K562 (cell line): ENCODE results near the gene ACTR8. TPM values are rescaled to one million over a fixed set of nuclear protein-coding genes. Genes with fewer than 3 reads are reported as not detected.

ENCODE experiments used
- ATAC-seq: fragments of 200-7000 bp; cut with Tn5 transposase; 3 replicates; pipeline ENCODE4 v1.9.1; 2020; ENCODE audit warnings: moderate library complexity
- BruUV-seq: library from RNA; stranded (reverse); fragments of 400-500 nt; replicated peaks from 2 replicates; lab custom pipeline; 2021; lab: Mats Ljungman, UMichigan
- CTCF ChIA-PET: fragments of 300-600 bp; formaldehyde crosslinking; extraction: SDS; loops from one replicate; lab custom pipeline; 2021; ENCODE audit warnings: low intra/inter-chr PET ratio; lab: Yijun Ruan, JAX
- POLR2A ChIA-PET: fragments of 300-600, 350-650 bp; sonication (Branson Sonifier 250); formaldehyde crosslinking; extraction: SDS; loops from one replicate; lab custom pipeline; 2021; ENCODE audit warnings: antibody characterized with exemption, inconsistent platforms; lab: Yijun Ruan, JAX
- DNase-seq, 4 experiments: peaks; one replicate each; pipeline versions ENCODE4 v3.0.0 to v3.0.0-alpha.2; 2011 to 2018; ENCODE audit warnings: low spot score in 3 of 4, mixed read lengths in 3 of 4; ENCODE audit errors: extremely low read depth in 1 of 4
- FAIRE-seq: peaks from 2 replicates; lab custom pipeline; 2011; peaks lifted over from hg19 to GRCh38; lab: Jason Lieb, UNC
- H2AFZ ChIP-seq: 2 replicates; pipeline ENCODE4 v1.6.0; 2011; ENCODE audit warnings: low read depth, low read length, control low read depth, inconsistent platforms
- H3K27ac ChIP-seq: fragments of 200-600 bp; 3 replicates; pipeline ENCODE4 v1.8.0; 2011; ENCODE audit warnings: low read depth, mild to moderate bottlenecking, control low read depth, inconsistent platforms, low read length, moderate library complexity, mixed read lengths; ENCODE audit errors: extremely low read depth
- H3K27me3 ChIP-seq, 2 experiments: fragments of 300-600 bp in 1 of 2; 2 replicates in 1 of 2; 3 replicates in 1 of 2; pipeline versions ENCODE4 v1.6.0 to v1.8.0; 2011; ENCODE audit warnings: inconsistent platforms in 2 of 2, low read length in 2 of 2, mild to moderate bottlenecking in 1 of 2, mixed read lengths in 1 of 2, moderate library complexity in 1 of 2; ENCODE audit not compliant: control insufficient read depth in 2 of 2, insufficient read depth in 2 of 2
- H3K36me3 ChIP-seq: fragments of 300-600 bp; 3 replicates; pipeline ENCODE4 v1.8.0; 2011; ENCODE audit warnings: mild to moderate bottlenecking, low read length, inconsistent platforms; ENCODE audit not compliant: control insufficient read depth, insufficient read depth
- H3K4me1 ChIP-seq, 2 experiments: fragments of 200-600 bp in 1 of 2; replicated peaks in 1 of 2; 2 replicates in 1 of 2; 3 replicates in 1 of 2; pipeline versions ENCODE4 v1.5.1 to v1.8.0; 2011; ENCODE audit warnings: inconsistent platforms in 2 of 2, low read length in 2 of 2, mild to moderate bottlenecking in 1 of 2, mixed read lengths in 1 of 2, moderate library complexity in 1 of 2; ENCODE audit not compliant: control insufficient read depth in 2 of 2, insufficient read depth in 2 of 2
- H3K4me2 ChIP-seq: 2 replicates; pipeline ENCODE4 v1.6.1; 2011; ENCODE audit warnings: low read length, control low read depth, inconsistent platforms, mixed read lengths; ENCODE audit not compliant: insufficient read depth
- H3K4me3 ChIP-seq: fragments of 200-600 bp; sonication (generic), shearing (Covaris generic); 2 replicates; pipeline ENCODE4 v1.5.1; 2016; ENCODE audit warnings: control low read depth, inconsistent platforms
- H3K79me2 ChIP-seq: fragments of 200-600 bp; 3 replicates; pipeline ENCODE4 v1.8.0; 2011; ENCODE audit warnings: low read length, inconsistent platforms; ENCODE audit not compliant: control insufficient read depth, insufficient read depth
- H3K9ac ChIP-seq, 2 experiments: 2 replicates each; pipeline versions ENCODE4 v1.6.0 to v1.6.1; 2011; ENCODE audit warnings: low read depth in 2 of 2, low read length in 2 of 2, control low read depth in 1 of 2, inconsistent platforms in 1 of 2, mild to moderate bottlenecking in 1 of 2, mixed read lengths in 1 of 2; ENCODE audit not compliant: insufficient read depth in 1 of 2
- H3K9me1 ChIP-seq: one replicate; pipeline ENCODE4 v1.6.0; 2011; ENCODE audit warnings: inconsistent platforms, mild to moderate bottlenecking, low read length, moderate library complexity; ENCODE audit not compliant: control insufficient read depth, insufficient read depth
- H3K9me3 ChIP-seq: replicated peaks from 2 replicates; pipeline ENCODE4 v1.5.1; 2011; ENCODE audit warnings: low read depth, low read length, inconsistent platforms; ENCODE audit not compliant: control insufficient read depth, insufficient read depth
- H4K20me1 ChIP-seq: replicated peaks from 2 replicates; pipeline ENCODE4 v1.6.1; 2011; ENCODE audit warnings: low read length, inconsistent platforms, mixed read lengths; ENCODE audit not compliant: control insufficient read depth, insufficient read depth
- CC2D1A ChIP-seq: fragments of 450-650 bp; IDR thresholded peaks from 2 replicates; pipeline ENCODE4 v1.6.1; 2017; ENCODE audit warnings: mild to moderate bottlenecking
- HDAC1 ChIP-seq, 2 experiments: fragments of 450-650 bp; IDR thresholded peaks; 2 replicates each; pipeline ENCODE4 v1.6.1; 2016 to 2017; ENCODE audit warnings: inconsistent platforms in 1 of 2, mild to moderate bottlenecking in 1 of 2, moderate library complexity in 1 of 2
- SNAPC5 ChIP-seq: fragments of 250-450 bp; sonication (Bioruptor Pico); IDR thresholded peaks from 2 replicates; pipeline ENCODE4 v1.8.0; 2021; ENCODE audit warnings: moderate library complexity, mild to moderate bottlenecking, inconsistent platforms
- U2AF2 ChIP-seq: fragments of 200-400 bp; formaldehyde crosslinking; optimal IDR thresholded peaks from 2 replicates; pipeline ENCODE3; 2017; ENCODE audit warnings: low read depth, mild to moderate bottlenecking, low read length
- ZC3H8 ChIP-seq: fragments of 450-650 bp; IDR thresholded peaks from 2 replicates; pipeline ENCODE4 v1.6.1; 2017
- ZNF609 ChIP-seq: sonication (generic); formaldehyde crosslinking; IDR thresholded peaks from 2 replicates; pipeline ENCODE4 v1.8.1; 2023; ENCODE audit warnings: missing genetic modification reagents, mild to moderate bottlenecking, borderline replicate concordance
- WGBS: fragments of 100-300 bp; shearing (Covaris generic); methylation state at CpG from one replicate; pipeline ENCODE4 v1.1.6; 2016; ENCODE audit warnings: low coverage, mixed read lengths; ENCODE audit not compliant: insufficient coverage; ENCODE audit errors: missing lambda C conversion rate; 5-methylcytosine and 5-hydroxymethylcytosine counted together
- in situ Hi-C: fragments of 300-500 bp; cut with MboI; formaldehyde crosslinking; loops from 4 replicates; pipeline ENCODE4 v1.15.0; 2018; ENCODE audit warnings: inconsistent platforms, mixed read lengths
- intact Hi-C: fragments of 100-400 bp; cut with micrococcal nuclease; formaldehyde crosslinking; loops from 2 replicates; pipeline ENCODE4 v1.14.2; 2022
- polyA plus RNA-seq, 8 experiments: library from polyadenylated mRNA; depleted of rRNA in 4 of 8; stranded (reverse) in 5 of 8; unstranded in 3 of 8; fragments of >200 nt; fragmentation: Nextera tagmentation in 2 of 8; fragmentation: Illumina TruSeq in 1 of 8; extraction: Ambion mirVana in 2 of 8; extraction: Trizol in 1 of 8; gene quantifications; 2 replicates each; pipeline versions ENCODE4 v1.2.1 to v1.2.3, GENCODE V29; 2011 to 2014; ENCODE audit warnings: inconsistent platforms in 1 of 8, missing spikeins in 1 of 8
- total RNA-seq, 7 experiments: library from RNA; depleted of rRNA in 6 of 7; stranded (reverse); fragments of >200 nt in 6 of 7; fragmentation: Illumina TruSeq in 2 of 7; extraction: Trizol in 2 of 7; gene quantifications; 2 replicates each; pipeline versions ENCODE4 v1.2.1 to v1.2.3, GENCODE V29; 2011 to 2021; ENCODE audit warnings: low replicate concordance in 1 of 7
- TF ChIP-seq, protein P1 (sequence below): fragments of 250-450 bp; sonication (Bioruptor Pico); IDR thresholded peaks from 2 replicates; pipeline ENCODE4 v1.5.0; 2020; ENCODE audit warnings: mild to moderate bottlenecking

The ACTR8 gene
- total and polyA plus RNA-seq, 9 of the 15 experiments (the other 6 are each of a cell fraction or from before 2014, with no cell fraction given) = 4.8 to 24.2 (median 17.5) TPM

- no TSS peak for BruUV-seq
- no peak overlapping the region for H3K27ac ChIP-seq
- 31% methylated on average over 14 of the region's 17 CpGs for WGBS
- H4K20me1 ChIP-seq = no peaks in the 10 kb centered on the region; the same call in 1 of the 2 replicates
- no peak overlapping the region for H2AFZ ChIP-seq
- FAIRE-seq (no peak), ATAC-seq (no peak), DNase-seq (no peak)
- ChIA-PET CTCF (no interaction called here), POLR2A (interaction anchor here (1.0 kb wide), 1 partner anchor 35 kb away, joined by 7 read pairs; no protein-coding TSS in a partner anchor)
- no peak for TF ChIP-seq HDAC1 (IDR thresholded peaks at IDR 0.05)
- TF ChIP-seq SNAPC5 (CRISPR knock-in tag) = no peak
- no peak for TF ChIP-seq ZC3H8
- TF ChIP-seq U2AF2 = no peak
- TF ChIP-seq ZNF609 (CRISPR knock-in tag) = no peak
- TF ChIP-seq, protein P1, sequence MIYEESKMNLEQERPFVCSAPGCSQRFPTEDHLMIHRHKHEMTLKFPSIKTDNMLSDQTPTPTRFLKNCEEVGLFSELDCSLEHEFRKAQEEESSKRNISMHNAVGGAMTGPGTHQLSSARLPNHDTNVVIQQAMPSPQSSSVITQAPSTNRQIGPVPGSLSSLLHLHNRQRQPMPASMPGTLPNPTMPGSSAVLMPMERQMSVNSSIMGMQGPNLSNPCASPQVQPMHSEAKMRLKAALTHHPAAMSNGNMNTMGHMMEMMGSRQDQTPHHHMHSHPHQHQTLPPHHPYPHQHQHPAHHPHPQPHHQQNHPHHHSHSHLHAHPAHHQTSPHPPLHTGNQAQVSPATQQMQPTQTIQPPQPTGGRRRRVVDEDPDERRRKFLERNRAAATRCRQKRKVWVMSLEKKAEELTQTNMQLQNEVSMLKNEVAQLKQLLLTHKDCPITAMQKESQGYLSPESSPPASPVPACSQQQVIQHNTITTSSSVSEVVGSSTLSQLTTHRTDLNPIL (CRISPR knock-in tag) = no peak
- TF ChIP-seq CC2D1A = no peak
- H3K9me1 ChIP-seq = no peaks in the 10 kb centered on the region
- no peak overlapping the region for H3K4me3 ChIP-seq
- peaks cover 3 to 50% of the 10 kb centered on the region in 2 experiments; a peak in 3 of 5 replicates for H3K27me3 ChIP-seq
- H3K4me1 ChIP-seq = no peaks in the 10 kb centered on the region
- no peaks in the 10 kb centered on the region for H3K79me2 ChIP-seq
- no peak overlapping the region for H3K9ac ChIP-seq
- in situ Hi-C loops (no loop called here), intact Hi-C loops (no loop called here)
- no peak overlapping the region for H3K4me2 ChIP-seq
- H3K9me3 ChIP-seq = no peaks in the 10 kb centered on the region
- H3K36me3 ChIP-seq = no peaks in the 10 kb centered on the region
Measured at GRCh38 chr3:53817809-53818208, 64.1 kb downstream of the ACTR8 start.
